Right kidney (tissue), 1 donor: ENCODE measurements around the gene ABCG1.

Experiments
- DNase-seq: peaks from one replicate; pipeline ENCODE4 v3.0.0-alpha.2; 2016

The ABCG1 gene

GRCh38 chr21:42232176-42232825, 13.4 kb downstream of the ABCG1 start:
- DNase-seq: no peak

- peak; percentile 65 for DNase-seq
These were observed 14.4 kb downstream of the ABCG1 start for GRCh38 chr21:42233067-42233961.

- DNase-seq: no peak
These were observed 15.1 kb downstream of the ABCG1 start for GRCh38 chr21:42234041-42234440.

- peak; percentile 83 for DNase-seq
These were observed 15.7 kb downstream of the ABCG1 start for GRCh38 chr21:42234464-42235241.

GRCh38 chr21:42235593-42235992, 16.7 kb downstream of the ABCG1 start:
- DNase-seq: no peak

- DNase-seq: no peak
These were observed 17.1 kb downstream of the ABCG1 start for GRCh38 chr21:42236014-42236413.

- DNase-seq: no peak
These were observed 17.8 kb downstream of the ABCG1 start for GRCh38 chr21:42236693-42237092.

- no peak for DNase-seq
These were observed 18.2 kb downstream of the ABCG1 start for GRCh38 chr21:42237161-42237560.

- no peak for DNase-seq
These were observed 18.6 kb downstream of the ABCG1 start for GRCh38 chr21:42237577-42237976.

- DNase-seq: no peak
These were observed 19.4 kb downstream of the ABCG1 start for GRCh38 chr21:42238185-42238934.

GRCh38 chr21:42239556-42239955, 20.6 kb downstream of the ABCG1 start:
- DNase-seq: no peak

GRCh38 chr21:42239973-42240372, 21.0 kb downstream of the ABCG1 start:
- DNase-seq: no peak

- no peak for DNase-seq
These were observed 23.7 kb downstream of the ABCG1 start for GRCh38 chr21:42242611-42243010.

- no peak for DNase-seq
These were observed 24.1 kb downstream of the ABCG1 start for GRCh38 chr21:42243026-42243425.

- DNase-seq: no peak
These were observed 26.6 kb downstream of the ABCG1 start for GRCh38 chr21:42245331-42246193.

GRCh38 chr21:42247716-42248115, 28.8 kb downstream of the ABCG1 start:
- no peak for DNase-seq

GRCh38 chr21:42248241-42248640, 29.3 kb downstream of the ABCG1 start:
- DNase-seq: no peak

- no peak for DNase-seq
These were observed 30.1 kb downstream of the ABCG1 start for GRCh38 chr21:42248783-42249597.

- DNase-seq: no peak
These were observed 31.8 kb downstream of the ABCG1 start for GRCh38 chr21:42250422-42251403.
